CD4-positive, alpha-beta T cell (primary cell): ENCODE data around the gene AGPAT4. TPM values are rescaled to one million over a fixed set of nuclear protein-coding genes. Genes with fewer than 3 reads are reported as not detected.

ENCODE experiments used
- ATAC-seq: fragments of 200-7000 bp; cut with Tn5 transposase; one replicate; pipeline ENCODE4 v1.10.0; 2022; ENCODE audit warnings: mild to moderate bottlenecking; ENCODE audit not compliant: poor library complexity
- CTCF ChIA-PET: fragments of 350-600 bp; sonication (Branson Sonifier 250); formaldehyde crosslinking; loops from one replicate; lab custom pipeline; 2021; ENCODE audit warnings: antibody characterized with exemption, inconsistent platforms; lab: Charles Lee
- POLR2A ChIA-PET: fragments of 350-600 bp; sonication (Branson Sonifier 250); formaldehyde crosslinking; loops from one replicate; lab custom pipeline; 2021; ENCODE audit warnings: antibody characterized with exemption, inconsistent platforms; lab: Charles Lee
- DNase-seq, 14 experiments: peaks; one replicate each; pipeline ENCODE4 v3.0.0-alpha.2; 2013 to 2020; ENCODE audit warnings: mixed read lengths in 2 of 14
- H3K27ac ChIP-seq, 2 donors: one replicate each; pipeline versions ENCODE4 v1.5.1 to v1.7.0; 2013; ENCODE audit warnings: low read length in 2 of 2, low read depth in 1 of 2, mild to moderate bottlenecking in 1 of 2
- H3K27me3 ChIP-seq, 2 experiments: 1 replicate in 1 of 2; 2 replicates in 1 of 2; pipeline versions ENCODE4 v1.6.1 to v1.7.0; 2013; ENCODE audit warnings: low read length in 2 of 2, control low read depth in 1 of 2, mild to moderate bottlenecking in 1 of 2, moderate library complexity in 1 of 2; ENCODE audit not compliant: insufficient read depth in 2 of 2, control insufficient read depth in 1 of 2
- H3K36me3 ChIP-seq: one replicate; pipeline ENCODE4 v1.6.1; 2013; ENCODE audit warnings: low read length, control low read depth; ENCODE audit not compliant: insufficient read depth
- H3K4me1 ChIP-seq: one replicate; pipeline ENCODE4 v1.6.1; 2013; ENCODE audit warnings: low read length, control low read depth; ENCODE audit not compliant: insufficient read depth
- H3K4me3 ChIP-seq: one replicate; pipeline ENCODE4 v1.5.1; 2013; ENCODE audit warnings: mild to moderate bottlenecking, low read length, moderate library complexity
- H3K9me3 ChIP-seq, 2 experiments: 1 replicate in 1 of 2; 2 replicates in 1 of 2; pipeline versions ENCODE4 v1.6.1 to v1.7.0; 2013; ENCODE audit warnings: low read length in 2 of 2, mild to moderate bottlenecking in 2 of 2, control low read depth in 1 of 2, moderate library complexity in 1 of 2; ENCODE audit not compliant: control insufficient read depth in 1 of 2, insufficient read depth in 1 of 2
- H3K27ac Mint-ChIP-seq: one replicate; pipeline ENCODE4 v1.8.0; 2020; ENCODE audit warnings: mixed read lengths
- H3K27me3 Mint-ChIP-seq: one replicate; pipeline ENCODE4 v1.8.0; 2021; ENCODE audit warnings: mixed read lengths
- H3K36me3 Mint-ChIP-seq: one replicate; pipeline ENCODE4 v1.8.0; 2021; ENCODE audit warnings: low read depth, mixed read lengths
- H3K4me1 Mint-ChIP-seq: one replicate; pipeline ENCODE4 v1.8.0; 2021; ENCODE audit warnings: low read depth, mixed read lengths
- H3K4me3 Mint-ChIP-seq: one replicate; pipeline ENCODE4 v1.8.0; 2020; ENCODE audit warnings: mild to moderate bottlenecking, mixed read lengths
- H3K9me3 Mint-ChIP-seq: one replicate; pipeline ENCODE4 v1.8.0; 2020; ENCODE audit warnings: mixed read lengths
- intact Hi-C, 2 experiments: fragments of 100-400 bp; cut with DNase I in 1 of 2; cut with micrococcal nuclease in 1 of 2; formaldehyde crosslinking; loops; one replicate each; pipeline versions ENCODE4 v1.15.1 to v1.9.0; 2023 to 2025; cut with DNase I, micrococcal nuclease
- polyA plus RNA-seq, 2 donors: library from polyadenylated mRNA; unstranded; fragments of 120-200 nt; gene quantifications; one replicate each; pipeline ENCODE4 v1.2.1, GENCODE V29; 2013
- total RNA-seq, 174 experiments: library from RNA in 2 of 174; stranded (reverse) in 2 of 174; gene quantifications; one replicate each; pipeline ENCODE4 v1.2.3 and lab custom pipeline; 2021 to 2026
- TF ChIP-seq, protein P1 (sequence below): fragments of 200-600 bp; IDR thresholded peaks from one replicate; pipeline ENCODE4 v1.8.0; 2022; ENCODE audit warnings: antibody characterized with exemption, mild to moderate bottlenecking

Gene AGPAT4, protein sequence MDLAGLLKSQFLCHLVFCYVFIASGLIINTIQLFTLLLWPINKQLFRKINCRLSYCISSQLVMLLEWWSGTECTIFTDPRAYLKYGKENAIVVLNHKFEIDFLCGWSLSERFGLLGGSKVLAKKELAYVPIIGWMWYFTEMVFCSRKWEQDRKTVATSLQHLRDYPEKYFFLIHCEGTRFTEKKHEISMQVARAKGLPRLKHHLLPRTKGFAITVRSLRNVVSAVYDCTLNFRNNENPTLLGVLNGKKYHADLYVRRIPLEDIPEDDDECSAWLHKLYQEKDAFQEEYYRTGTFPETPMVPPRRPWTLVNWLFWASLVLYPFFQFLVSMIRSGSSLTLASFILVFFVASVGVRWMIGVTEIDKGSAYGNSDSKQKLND
- total RNA-seq (1 to 10 TPM; 2.8 to 4.8 TPM), total RNA-seq (lab: John Stamatoyannopoulos, UW) (4.1 to 107 (median 18.2) reads per million in 172 experiments)
- polyA plus RNA-seq (2013, experiment 1 of 2) = 5.4 TPM
- polyA plus RNA-seq (2013, experiment 2 of 2) = 6.8 TPM

DNA sequence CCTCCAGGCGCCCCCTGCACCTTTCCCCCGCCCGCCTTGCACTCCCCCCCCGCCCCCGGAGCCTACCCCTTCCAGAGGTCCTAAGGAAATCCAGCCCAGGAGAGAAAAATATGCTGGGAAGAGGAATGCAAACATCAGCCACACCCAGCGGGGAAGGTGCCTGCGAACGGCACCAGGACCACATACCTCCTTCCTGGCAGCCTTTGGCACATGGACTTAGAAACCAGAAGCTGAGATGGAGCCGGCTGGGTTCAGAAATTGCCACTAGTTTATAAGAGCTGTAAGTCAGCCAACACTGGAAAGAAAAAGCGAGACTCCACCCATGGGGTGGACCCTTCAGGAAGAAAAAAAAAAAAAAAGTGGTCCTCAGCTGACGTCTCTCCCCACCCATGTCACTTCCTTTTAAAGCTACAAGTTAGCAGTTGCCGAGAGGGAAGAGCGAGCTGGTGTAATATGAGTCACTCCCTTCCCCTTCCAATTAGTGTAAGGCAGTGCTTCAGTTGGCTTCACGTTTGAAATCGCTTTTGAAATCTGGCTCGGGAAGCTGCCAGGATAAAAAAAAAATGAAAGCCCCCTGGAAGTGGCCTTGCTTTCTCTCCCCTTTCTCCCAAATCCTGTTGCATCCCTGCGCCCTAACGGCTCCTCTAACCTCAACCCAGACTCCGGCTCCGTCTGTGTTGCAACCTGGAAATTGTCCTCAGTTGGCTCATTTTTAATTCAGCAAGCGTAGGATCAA lies at the start of gene AGPAT4:
Gene AGPAT4 (minus strand): TSS at position 310 of the 736 bp plus-strand sequence. CDS start 41,848 bp downstream, outside the sequence.
- Mint-ChIP-seq H3K4me3 (peak within 1 kb of the TSS; percentile 91), H3K36me3 (no peaks in the 10 kb centered on the region), H3K27me3 (no peaks in the 10 kb centered on the region), H3K27ac (peak within 1 kb of the TSS; percentile 92), H3K4me1 (peaks cover 20% of the 10 kb centered on the region), H3K9me3 (no peaks in the 10 kb centered on the region)
- TF ChIP-seq, protein P1, sequence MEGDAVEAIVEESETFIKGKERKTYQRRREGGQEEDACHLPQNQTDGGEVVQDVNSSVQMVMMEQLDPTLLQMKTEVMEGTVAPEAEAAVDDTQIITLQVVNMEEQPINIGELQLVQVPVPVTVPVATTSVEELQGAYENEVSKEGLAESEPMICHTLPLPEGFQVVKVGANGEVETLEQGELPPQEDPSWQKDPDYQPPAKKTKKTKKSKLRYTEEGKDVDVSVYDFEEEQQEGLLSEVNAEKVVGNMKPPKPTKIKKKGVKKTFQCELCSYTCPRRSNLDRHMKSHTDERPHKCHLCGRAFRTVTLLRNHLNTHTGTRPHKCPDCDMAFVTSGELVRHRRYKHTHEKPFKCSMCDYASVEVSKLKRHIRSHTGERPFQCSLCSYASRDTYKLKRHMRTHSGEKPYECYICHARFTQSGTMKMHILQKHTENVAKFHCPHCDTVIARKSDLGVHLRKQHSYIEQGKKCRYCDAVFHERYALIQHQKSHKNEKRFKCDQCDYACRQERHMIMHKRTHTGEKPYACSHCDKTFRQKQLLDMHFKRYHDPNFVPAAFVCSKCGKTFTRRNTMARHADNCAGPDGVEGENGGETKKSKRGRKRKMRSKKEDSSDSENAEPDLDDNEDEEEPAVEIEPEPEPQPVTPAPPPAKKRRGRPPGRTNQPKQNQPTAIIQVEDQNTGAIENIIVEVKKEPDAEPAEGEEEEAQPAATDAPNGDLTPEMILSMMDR = no peak
- DNase-seq (peak; percentile 36 to 94 (median 51)), ATAC-seq (peak; percentile 92)
- intact Hi-C loops = loop anchor here in 1 of 2 experiments (2.0 kb wide), 1 partner anchor 281 kb away; no protein-coding TSS in a partner anchor
- Histone ChIP-seq H3K4me3 (peak within 1 kb of the TSS; percentile 70), H3K36me3 (no peaks in the 10 kb centered on the region), H3K4me1 (peaks cover 21% of the 10 kb centered on the region), H3K27ac (peak within 1 kb of the TSS; percentile 35 to 82), H3K27me3 (no peaks in the 10 kb centered on the region), H3K9me3 (peaks cover 0 to 7% of the 10 kb centered on the region in 2 experiments)
- ChIA-PET POLR2A (interaction anchor here (0.7 to 3.3 kb wide), 3 partner anchors 72 to 283 kb away, joined by 3 to 18 read pairs (median 4); partner anchors contain the start of gene MAP3K4), CTCF (interaction anchor here (1.2 kb wide), 1 partner anchor 97 kb away, joined by 3 read pairs; no protein-coding TSS in a partner anchor)

DNA sequence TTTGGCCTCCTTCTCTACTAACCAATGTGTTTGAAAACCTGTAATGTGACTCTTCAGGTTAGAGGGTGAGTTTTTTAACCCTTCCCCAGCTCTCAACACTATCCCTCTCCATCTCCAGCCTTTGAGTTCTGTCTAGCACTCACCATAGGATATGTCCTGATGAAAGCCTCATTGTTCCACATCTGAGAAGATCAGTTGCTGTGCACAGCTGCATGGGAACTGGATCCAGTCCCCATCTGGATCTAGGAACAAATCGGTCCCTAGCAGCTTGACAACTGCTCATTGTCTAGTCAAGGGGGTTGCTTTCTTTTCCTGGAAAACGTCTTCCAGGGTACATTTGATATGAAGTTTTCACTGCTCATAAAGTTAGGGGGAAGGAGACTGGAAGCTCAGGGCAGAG lies 45.4 kb upstream of the AGPAT4 start:
- Mint-ChIP-seq H3K36me3 (no peaks in the 10 kb centered on the region), H3K4me1 (no peaks in the 10 kb centered on the region), H3K4me3 (no peak overlapping the region), H3K27ac (no peak overlapping the region), H3K9me3 (peaks cover 3% of the 10 kb centered on the region), H3K27me3 (peaks cover 4% of the 10 kb centered on the region)
- H3K4me3 ChIP-seq = no peak overlapping the region
- intact Hi-C loops = no loop called here
- no peaks in the 10 kb centered on the region for H3K27me3 ChIP-seq
- peaks cover 0 to 5% of the 10 kb centered on the region in 2 experiments for H3K9me3 ChIP-seq
- TF ChIP-seq, protein P1 = no peak
- POLR2A ChIA-PET = no interaction called here
- H3K27ac ChIP-seq = no peak overlapping the region
- no peaks in the 10 kb centered on the region for H3K36me3 ChIP-seq
- no peak for DNase-seq
- H3K4me1 ChIP-seq = no peaks in the 10 kb centered on the region
- CTCF ChIA-PET = no interaction called here
- ATAC-seq = no peak

DNA sequence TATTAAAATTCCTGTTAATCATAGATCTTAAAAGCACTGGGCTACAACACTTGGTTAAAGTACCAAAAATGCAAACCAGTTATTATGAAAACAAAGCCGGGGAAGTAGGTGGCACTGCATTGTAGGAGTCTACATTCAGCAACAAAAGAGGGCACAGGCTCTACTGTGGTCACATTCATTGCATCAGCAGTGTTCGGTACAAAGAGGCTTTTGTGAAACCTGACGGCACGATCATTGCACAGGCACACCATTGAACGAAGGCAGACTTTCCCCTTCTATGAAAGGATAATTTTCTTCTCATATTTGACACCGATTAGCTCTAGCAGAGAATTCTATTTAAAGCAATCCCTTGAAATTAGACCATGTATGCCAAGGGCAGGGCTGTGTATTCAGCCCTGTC lies 44.6 kb upstream of the AGPAT4 start:
- intact Hi-C loops = no loop called here
- Mint-ChIP-seq H3K36me3 (no peaks in the 10 kb centered on the region), H3K27ac (no peak overlapping the region)

More for the DNA sequence above, 44.6 kb upstream of the AGPAT4 start:
- H3K4me1 Mint-ChIP-seq = no peaks in the 10 kb centered on the region
- no peaks in the 10 kb centered on the region for H3K4me1 ChIP-seq
- H3K4me3 ChIP-seq = no peak overlapping the region
- H3K9me3 Mint-ChIP-seq = peaks cover 3% of the 10 kb centered on the region
- ATAC-seq = no peak
- peaks cover 4% of the 10 kb centered on the region for H3K27me3 Mint-ChIP-seq
- H3K27me3 ChIP-seq = no peaks in the 10 kb centered on the region
- H3K36me3 ChIP-seq = no peaks in the 10 kb centered on the region
- DNase-seq = no peak
- H3K9me3 ChIP-seq = peaks cover 0 to 5% of the 10 kb centered on the region in 2 experiments
- TF ChIP-seq, protein P1 = no peak
- H3K4me3 Mint-ChIP-seq = no peak overlapping the region
- ChIA-PET CTCF (no interaction called here), POLR2A (no interaction called here)
- no peak overlapping the region for H3K27ac ChIP-seq
